GM12878 (cell line): Measurements from ENCODE around the gene NDEL1. TPM values are rescaled to one million over a fixed set of nuclear protein-coding genes. Genes with fewer than 3 reads are reported as not detected.

Experiments used
- ATAC-seq: fragments of 200-7000 bp; cut with Tn5 transposase; 3 replicates; pipeline ENCODE4 v1.9.1; 2020; ENCODE audit warnings: mild to moderate bottlenecking, moderate library complexity
- BruUV-seq: library from RNA; stranded (reverse); fragments of 400-500 nt; replicated peaks from 2 replicates; lab custom pipeline; 2021; lab: Mats Ljungman, UMichigan
- CTCF ChIA-PET: fragments of 300-600 bp; sonication (Branson Sonifier 250); formaldehyde crosslinking; extraction: SDS; loops from one replicate; lab custom pipeline; 2021; ENCODE audit warnings: inconsistent platforms; lab: Yijun Ruan, JAX
- POLR2A ChIA-PET: fragments of 350-600 bp; formaldehyde crosslinking; extraction: SDS; loops from one replicate; lab custom pipeline; 2021; ENCODE audit warnings: inconsistent platforms; lab: Charles Lee
- RAD21 ChIA-PET: fragments of 300-600 bp; sonication (Branson Sonifier 250); formaldehyde crosslinking; loops from one replicate; lab custom pipeline; 2023; ENCODE audit warnings: antibody characterized with exemption; ENCODE audit not compliant: unreplicated experiment; lab: Charles Lee
- SMC1A ChIA-PET: fragments of 300-600 bp; sonication (Branson Sonifier 250); formaldehyde crosslinking; loops from one replicate; lab custom pipeline; 2023; ENCODE audit not compliant: unreplicated experiment, uncharacterized antibody; lab: Charles Lee
- DNase-seq: peaks from one replicate; pipeline ENCODE4 v3.0.0-alpha.2; 2011; ENCODE audit warnings: low read depth, low spot score
- FAIRE-seq: peaks from 3 replicates; lab custom pipeline; 2011; peaks lifted over from hg19 to GRCh38; lab: Jason Lieb, UNC
- H2AFZ ChIP-seq: 2 replicates; pipeline ENCODE4 v1.6.0; 2011; ENCODE audit warnings: low read depth, low read length, control low read depth; ENCODE audit not compliant: control insufficient read depth
- H3K27ac ChIP-seq: 2 replicates; pipeline ENCODE4 v1.5.1; 2011; ENCODE audit warnings: control low read depth; ENCODE audit not compliant: control insufficient read depth, insufficient read depth
- H3K27me3 ChIP-seq, 2 experiments: replicated peaks in 1 of 2; 2 replicates each; pipeline versions ENCODE4 v1.6.0 to v1.6.1; 2011; ENCODE audit warnings: low read length in 1 of 2; ENCODE audit not compliant: control insufficient read depth in 2 of 2, insufficient read depth in 2 of 2
- H3K36me3 ChIP-seq, 2 experiments: 2 replicates each; pipeline ENCODE4 v1.5.1; 2011; ENCODE audit warnings: low read length in 1 of 2; ENCODE audit not compliant: control insufficient read depth in 2 of 2, insufficient read depth in 2 of 2
- H3K4me1 ChIP-seq: 2 replicates; pipeline ENCODE4 v1.6.1; 2011; ENCODE audit warnings: mild to moderate bottlenecking, low read length, moderate library complexity, mixed read lengths; ENCODE audit not compliant: control insufficient read depth, insufficient read depth
- H3K4me2 ChIP-seq: 2 replicates; pipeline ENCODE4 v1.6.0; 2011; ENCODE audit warnings: control low read depth; ENCODE audit not compliant: control insufficient read depth, insufficient read depth
- H3K4me3 ChIP-seq: fragments of 200-600 bp; sonication (generic); 2 replicates; pipeline ENCODE4 v1.5.1; 2016
- H3K79me2 ChIP-seq: 2 replicates; pipeline ENCODE4 v1.6.0; 2011; ENCODE audit warnings: low read length; ENCODE audit not compliant: control insufficient read depth, insufficient read depth
- H3K9ac ChIP-seq: 2 replicates; pipeline ENCODE4 v1.8.0; 2011; ENCODE audit warnings: low read length, control low read depth, mixed read lengths; ENCODE audit not compliant: control insufficient read depth, insufficient read depth
- H3K9me3 ChIP-seq: replicated peaks from 3 replicates; pipeline ENCODE4 v1.5.1; 2011; ENCODE audit warnings: mild to moderate bottlenecking, low read length; ENCODE audit not compliant: control insufficient read depth, insufficient read depth
- H4K20me1 ChIP-seq: 2 replicates; pipeline ENCODE4 v1.6.0; 2011; ENCODE audit not compliant: control insufficient read depth, insufficient read depth
- ATF7 ChIP-seq: fragments of 450-650 bp; IDR thresholded peaks from 2 replicates; pipeline ENCODE4 v1.6.1; 2016; ENCODE audit warnings: low read depth, mild to moderate bottlenecking
- CBX3 ChIP-seq: fragments of 200-600 bp; sonication (generic); IDR thresholded peaks from 2 replicates; pipeline ENCODE4 v1.6.1; 2016; ENCODE audit warnings: low read depth, borderline replicate concordance
- MEF2A ChIP-seq: IDR thresholded peaks from 2 replicates; pipeline ENCODE4 v1.6.1; 2011; ENCODE audit warnings: low read depth, mild to moderate bottlenecking, low read length, moderate library complexity; ENCODE audit not compliant: insufficient read depth
- MEF2B ChIP-seq: fragments of 450-650 bp; IDR thresholded peaks from 2 replicates; pipeline ENCODE4 v1.6.1; 2018; ENCODE audit warnings: mild to moderate bottlenecking, moderate library complexity; ENCODE audit not compliant: partially characterized antibody, poor library complexity, severe bottlenecking
- NFIC ChIP-seq: IDR thresholded peaks from 2 replicates; pipeline ENCODE4 v1.6.1; 2012; ENCODE audit warnings: low read depth, mild to moderate bottlenecking, inconsistent platforms, low read length, moderate library complexity
- RFX5 ChIP-seq: IDR thresholded peaks from 2 replicates; pipeline ENCODE4 v1.6.1; 2011; ENCODE audit warnings: low read depth, low read length, improper control_type of control experiment
- SREBF1 ChIP-seq: IDR thresholded peaks from 2 replicates; pipeline ENCODE4 v1.6.1; 2012; ENCODE audit warnings: mild to moderate bottlenecking, low read length
- ZBTB40 ChIP-seq: fragments of 450-650 bp; IDR thresholded peaks from 2 replicates; pipeline ENCODE4 v1.6.1; 2016; ENCODE audit warnings: mild to moderate bottlenecking, moderate library complexity, borderline replicate concordance
- ZNF592 ChIP-seq: fragments of 450-650 bp; IDR thresholded peaks from 2 replicates; pipeline ENCODE4 v1.6.1; 2017; ENCODE audit warnings: mild to moderate bottlenecking, moderate library complexity
- WGBS: methylation state at CpG from one replicate; pipeline ENCODE4 v1.1.6; 2016; ENCODE audit warnings: low lambda C conversion rate; ENCODE audit not compliant: insufficient replicate concordance, insufficient coverage; ENCODE audit errors: missing lambda C conversion rate; 5-methylcytosine and 5-hydroxymethylcytosine counted together
- in situ Hi-C: fragments of 300-500 bp; cut with MboI; formaldehyde crosslinking; loops from 9 replicates; pipeline ENCODE4 v1.14.3; 2018; ENCODE audit warnings: mixed read lengths
- intact Hi-C: fragments of 100-400 bp; cut with micrococcal nuclease; formaldehyde crosslinking; loops from one replicate; pipeline ENCODE4 v1.14.2; 2022; ENCODE audit not compliant: unreplicated experiment
- polyA plus RNA-seq, 11 experiments: library from polyadenylated mRNA; depleted of rRNA in 4 of 11; unstranded in 6 of 11; stranded (reverse) in 5 of 11; fragments of >200 nt; fragmentation: Nextera tagmentation in 4 of 11; fragmentation: Illumina TruSeq in 1 of 11; extraction: Ambion mirVana in 4 of 11; extraction: Trizol in 1 of 11; gene quantifications; 1 replicate in 1 of 11; 2 replicates in 10 of 11; pipeline versions ENCODE4 v1.2.1 to v1.2.3, GENCODE V29; 2011 to 2016; ENCODE audit warnings: inconsistent platforms in 2 of 11, missing spikeins in 2 of 11, low read depth in 1 of 11
- total RNA-seq, 4 experiments: library from RNA; depleted of rRNA in 3 of 4; stranded (reverse); fragments of >200 nt in 3 of 4; fragmentation: Illumina TruSeq in 1 of 4; extraction: Trizol in 1 of 4; gene quantifications; 2 replicates each; pipeline versions ENCODE4 v1.2.1 to v1.2.3, GENCODE V29; 2013 to 2021

NDEL1 gene
- total and polyA plus RNA-seq, 10 of the 15 experiments (the other 5 are each of a cell fraction or from before 2014, with no cell fraction given): 0.72 to 41.5 (median 29.9) TPM

- TF ChIP-seq ZBTB40 (no peak), CBX3 (no peak), ATF7 (no peak)
- TF ChIP-seq, all 136 proteins: peak for 0
Observed at GRCh38 chr17:8490256-8491023, 54.8 kb downstream of the NDEL1 start (continued).

GRCh38 chr17:8492121-8492520, 56.4 kb downstream of the NDEL1 start:
- no peak overlapping the region for H3K27ac ChIP-seq
- no peaks in the 10 kb centered on the region for H3K36me3 ChIP-seq
- RAD21 ChIA-PET: no interaction called here
- SMC1A ChIA-PET: interaction anchor here (1.3 kb wide), 1 partner anchor 9 kb away, joined by 3 read pairs; no protein-coding TSS in a partner anchor
- TF ChIP-seq SREBF1 (no peak), ZNF592 (no peak), NFIC (no peak), RFX5 (no peak), MEF2B (no peak), MEF2A (no peak)
- WGBS: 86% methylated on average over 17 of the region's 17 CpGs
- POLR2A ChIA-PET: no interaction called here
- H3K9me3 ChIP-seq: no peaks in the 10 kb centered on the region
- no peak for DNase-seq
- no peak overlapping the region for H3K4me3 ChIP-seq
- in situ Hi-C loops (no loop called here), intact Hi-C loops (no loop called here)
- no TSS peak for BruUV-seq
- no peak overlapping the region for H3K4me2 ChIP-seq
- H3K4me1 ChIP-seq: no peaks in the 10 kb centered on the region
- no peak overlapping the region for H2AFZ ChIP-seq
- FAIRE-seq: no peak
- CTCF ChIA-PET: no interaction called here
- H3K27me3 ChIP-seq: no peaks in the 10 kb centered on the region
- no peak for ATAC-seq
- no peaks in the 10 kb centered on the region for H4K20me1 ChIP-seq
- no peaks in the 10 kb centered on the region for H3K79me2 ChIP-seq
- H3K9ac ChIP-seq: no peak overlapping the region
